ENCODE measurements around the gene NOL9.

DNA sequence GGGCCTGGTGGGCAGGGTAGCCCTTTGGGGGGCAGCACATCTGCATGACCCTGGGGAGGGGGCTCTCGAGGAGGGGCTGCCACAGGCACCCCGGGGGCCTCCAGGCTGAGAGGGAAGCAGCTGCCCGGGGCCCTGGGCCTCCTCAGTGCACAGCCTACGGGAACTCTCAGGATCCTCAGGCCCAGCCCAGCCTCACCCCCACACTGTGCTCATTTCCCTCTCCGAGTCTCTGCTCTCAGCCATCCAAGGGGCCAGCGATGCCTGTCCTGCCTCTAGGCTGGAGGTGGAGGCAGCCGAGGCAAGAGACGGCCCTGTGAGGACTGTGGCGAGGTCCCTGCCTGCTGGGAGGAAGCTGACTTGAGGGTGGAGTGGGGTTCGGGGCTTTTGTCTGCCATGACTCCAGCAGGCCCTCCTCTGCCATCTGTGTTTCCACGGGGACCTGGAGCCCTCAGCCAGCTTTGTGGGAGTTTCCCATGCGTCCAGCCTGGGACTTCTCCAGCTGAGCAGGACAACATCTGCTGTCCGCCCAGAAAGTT, 55.7 kb downstream of the NOL9 start:
- TF ChIP-seq, protein P1, sequence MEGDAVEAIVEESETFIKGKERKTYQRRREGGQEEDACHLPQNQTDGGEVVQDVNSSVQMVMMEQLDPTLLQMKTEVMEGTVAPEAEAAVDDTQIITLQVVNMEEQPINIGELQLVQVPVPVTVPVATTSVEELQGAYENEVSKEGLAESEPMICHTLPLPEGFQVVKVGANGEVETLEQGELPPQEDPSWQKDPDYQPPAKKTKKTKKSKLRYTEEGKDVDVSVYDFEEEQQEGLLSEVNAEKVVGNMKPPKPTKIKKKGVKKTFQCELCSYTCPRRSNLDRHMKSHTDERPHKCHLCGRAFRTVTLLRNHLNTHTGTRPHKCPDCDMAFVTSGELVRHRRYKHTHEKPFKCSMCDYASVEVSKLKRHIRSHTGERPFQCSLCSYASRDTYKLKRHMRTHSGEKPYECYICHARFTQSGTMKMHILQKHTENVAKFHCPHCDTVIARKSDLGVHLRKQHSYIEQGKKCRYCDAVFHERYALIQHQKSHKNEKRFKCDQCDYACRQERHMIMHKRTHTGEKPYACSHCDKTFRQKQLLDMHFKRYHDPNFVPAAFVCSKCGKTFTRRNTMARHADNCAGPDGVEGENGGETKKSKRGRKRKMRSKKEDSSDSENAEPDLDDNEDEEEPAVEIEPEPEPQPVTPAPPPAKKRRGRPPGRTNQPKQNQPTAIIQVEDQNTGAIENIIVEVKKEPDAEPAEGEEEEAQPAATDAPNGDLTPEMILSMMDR (IDR thresholded peaks at IDR 0.05; ENCODE audit: low read length), result no peak
- TF ChIP-seq EZH2 (IDR thresholded peaks at IDR 0.05; ENCODE audit: borderline replicate concordance, low read length), result no peak

Measured in OCI-LY1 (cell line).